HCT116 (cell line): ENCODE results near the gene SMG9. TPM values are rescaled to one million over a fixed set of nuclear protein-coding genes. Genes with fewer than 3 reads are reported as not detected.

Source experiments
- ATAC-seq: fragments of 200-7000 bp; cut with Tn5 transposase; 2 replicates; pipeline ENCODE4 v1.9.1; 2020; ENCODE audit warnings: mild to moderate bottlenecking, moderate library complexity
- BruUV-seq: library from RNA; stranded (reverse); fragments of 400-500 nt; replicated peaks from 2 replicates; lab custom pipeline; 2021; lab: Mats Ljungman, UMichigan
- CTCF ChIA-PET: fragments of 300-600 bp; sonication (Branson Sonifier 250); formaldehyde crosslinking; loops from one replicate; lab custom pipeline; 2021; ENCODE audit warnings: antibody characterized with exemption; lab: Charles Lee
- POLR2A ChIA-PET: fragments of 300-600, 350-600 bp; sonication (Branson Sonifier 250); formaldehyde crosslinking; loops from one replicate; lab custom pipeline; 2021; ENCODE audit warnings: antibody characterized with exemption; lab: Charles Lee
- RAD21 ChIA-PET, 2 experiments: fragments of 300-600 bp; sonication (Branson Sonifier 250); formaldehyde crosslinking; loops; one replicate each; lab custom pipeline; 2023; ENCODE audit warnings: low total read pairs in 2 of 2; ENCODE audit not compliant: uncharacterized antibody in 2 of 2, unreplicated experiment in 2 of 2, low non-redundant PET in 1 of 2; lab: Charles Lee
- DNase-seq: peaks from one replicate; pipeline ENCODE4 v3.0.0-alpha.2; 2010; ENCODE audit warnings: low read depth, low spot score
- H2AFZ ChIP-seq: fragments of 200-600 bp; shearing (Covaris generic), sonication (generic); 2 replicates; pipeline ENCODE4 v1.6.1; 2017; ENCODE audit warnings: low read depth, mixed run types, mixed read lengths, antibody characterized with exemption, low read length; ENCODE audit not compliant: poor library complexity, severe bottlenecking
- H3K27ac ChIP-seq: 2 replicates; pipeline ENCODE4 v1.5.1; 2012; ENCODE audit warnings: low read depth, low read length
- H3K27me3 ChIP-seq: fragments of 200-600 bp; sonication (generic); 2 replicates; pipeline ENCODE4 v1.6.1; 2016; ENCODE audit warnings: mixed run types, low read length, mixed read lengths; ENCODE audit not compliant: insufficient read depth
- H3K36me3 ChIP-seq, 2 experiments: fragments of 200-500 bp in 1 of 2; fragments of 200-600 bp in 1 of 2; sonication (Bioruptor generic) in 1 of 2; sonication (generic) in 1 of 2; 2 replicates each; pipeline versions ENCODE4 v1.5.1 to v1.6.1; 2014 to 2016; ENCODE audit warnings: low read length in 2 of 2, inconsistent platforms in 1 of 2, mixed read lengths in 1 of 2, mixed run types in 1 of 2; ENCODE audit not compliant: insufficient read depth in 2 of 2, control insufficient read depth in 1 of 2
- H3K4me1 ChIP-seq, 2 experiments: fragments of 200-600 bp in 1 of 2; sonication (generic) in 1 of 2; 2 replicates each; pipeline versions ENCODE4 v1.5.1 to v1.6.1; 2012 to 2017; ENCODE audit warnings: low read length in 2 of 2, inconsistent platforms in 1 of 2, mild to moderate bottlenecking in 1 of 2, mixed read lengths in 1 of 2, mixed run types in 1 of 2, moderate library complexity in 1 of 2; ENCODE audit not compliant: insufficient read depth in 2 of 2, control insufficient read depth in 1 of 2
- H3K4me2 ChIP-seq: fragments of 200-600 bp; sonication (generic); 2 replicates; pipeline ENCODE4 v1.6.1; 2017; ENCODE audit warnings: mixed run types, low read length, mixed read lengths
- H3K4me3 ChIP-seq, 2 experiments: fragments of 200-600 bp in 1 of 2; sonication (generic) in 1 of 2; replicated peaks in 1 of 2; 2 replicates each; pipeline ENCODE4 v1.5.1; 2011 to 2016; ENCODE audit warnings: low read length in 2 of 2, control low read depth in 1 of 2, low read depth in 1 of 2, mild to moderate bottlenecking in 1 of 2, mixed read lengths in 1 of 2, mixed run types in 1 of 2
- H3K79me2 ChIP-seq: fragments of 200-600 bp; sonication (generic); 2 replicates; pipeline ENCODE4 v1.6.1; 2017; ENCODE audit warnings: mild to moderate bottlenecking, mixed run types, low read length, moderate library complexity, mixed read lengths; ENCODE audit not compliant: insufficient read depth
- H3K9ac ChIP-seq: fragments of 200-600 bp; sonication (generic); 2 replicates; pipeline ENCODE4 v1.6.1; 2016; ENCODE audit warnings: low read length, mixed read lengths
- H3K9me2 ChIP-seq: fragments of 200-600 bp; sonication (generic), shearing (Covaris generic); 2 replicates; pipeline ENCODE4 v1.6.1; 2017; ENCODE audit warnings: mixed run types, mild to moderate bottlenecking, moderate library complexity; ENCODE audit not compliant: insufficient read depth
- H3K9me3 ChIP-seq, 2 experiments: fragments of 200-500 bp in 1 of 2; fragments of 200-600 bp in 1 of 2; sonication (Bioruptor generic) in 1 of 2; sonication (generic) in 1 of 2; 2 replicates each; pipeline ENCODE4 v1.6.1; 2014 to 2017; ENCODE audit warnings: low read length in 2 of 2, mixed read lengths in 2 of 2, inconsistent platforms in 1 of 2, low read depth in 1 of 2, mild to moderate bottlenecking in 1 of 2, mixed run types in 1 of 2, moderate library complexity in 1 of 2; ENCODE audit not compliant: control insufficient read depth in 1 of 2, insufficient read depth in 1 of 2
- H4K20me1 ChIP-seq: fragments of 200-600 bp; sonication (generic), shearing (Covaris generic); 2 replicates; pipeline ENCODE4 v1.6.1; 2017; ENCODE audit warnings: mixed run types, mild to moderate bottlenecking, moderate library complexity; ENCODE audit not compliant: insufficient read depth
- POLR2A ChIP-seq: IDR thresholded peaks from 2 replicates; pipeline ENCODE4 v1.7.0; 2011; ENCODE audit warnings: borderline replicate concordance; ENCODE audit not compliant: insufficient read depth, insufficient read length; ENCODE audit errors: extremely low read depth
- YY1 ChIP-seq: IDR thresholded peaks from 2 replicates; pipeline ENCODE4 v1.6.1; 2011; ENCODE audit warnings: low read length, low read depth, moderate library complexity, mild to moderate bottlenecking; ENCODE audit not compliant: insufficient replicate concordance; ENCODE audit errors: extremely low read depth
- ZFX ChIP-seq: fragments of 450-650 bp; IDR thresholded peaks from 2 replicates; pipeline ENCODE4 v1.6.1; 2017
- intact Hi-C: fragments of 100-400 bp; cut with micrococcal nuclease; formaldehyde crosslinking; loops from 2 replicates; pipeline ENCODE4 v1.10.0; 2022
- total RNA-seq: library from RNA; stranded (reverse); gene quantifications from one replicate; pipeline ENCODE4 v1.2.1, GENCODE V29; 2021; ENCODE audit not compliant: unreplicated experiment
- TF ChIP-seq, protein P1 (sequence below): IDR thresholded peaks from 2 replicates; pipeline ENCODE4 v1.6.1; 2012
- TF ChIP-seq, protein P2 (sequence below), 3 experiments: fragments of 200-600 bp in 1 of 3; sonication (generic) in 1 of 3; IDR thresholded peaks in 2 of 3; conservative IDR thresholded peaks in 1 of 3; 2 replicates each; pipeline ENCODE4 v1.5.1; 2012 to 2017; ENCODE audit warnings: low read depth in 2 of 3, low read length in 2 of 3, antibody characterized with exemption in 1 of 3, borderline replicate concordance in 1 of 3, control low read depth in 1 of 3, mild to moderate bottlenecking in 1 of 3, mixed read lengths in 1 of 3, mixed run types in 1 of 3, moderate library complexity in 1 of 3; ENCODE audit not compliant: insufficient read depth in 1 of 3

Gene SMG9
- total RNA-seq, 1 experiment from 2014 or later: 80.2 TPM

DNA sequence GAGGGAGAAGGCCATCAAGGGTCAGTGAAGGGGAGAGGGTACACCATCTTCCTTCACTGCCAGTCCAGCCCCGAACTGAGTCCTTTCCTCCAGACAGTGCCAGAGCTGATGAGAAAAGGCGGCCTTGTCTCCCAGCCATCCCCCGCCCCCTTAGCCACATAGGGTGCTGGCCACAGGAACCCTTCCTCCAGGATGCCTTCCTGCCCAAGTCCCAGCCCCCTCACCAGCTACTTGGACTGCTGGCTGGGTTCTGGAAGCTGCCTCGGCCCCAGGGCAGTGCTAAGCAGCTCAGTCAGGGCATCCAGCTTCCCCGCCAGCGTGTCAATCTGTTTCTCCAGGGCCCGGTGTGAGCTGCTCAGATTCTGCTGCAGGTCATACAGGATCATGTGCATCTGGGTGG is 12.6 kb upstream of the SMG9 start:
- DNase-seq (no peak), ATAC-seq (no peak)
- TF ChIP-seq YY1: no peak
- TF ChIP-seq ZFX: 0 out of 2 replicates have a peak, but pooled peaks have one; percentile 1
- ChIA-PET RAD21 (no interaction called here), POLR2A (interaction anchor here (1.1 to 5.4 kb wide), 2 partner anchors 12 to 99 kb away, joined by 3 to 60 read pairs; partner anchors contain the start of gene SMG9), CTCF (interaction anchor here (0.8 to 4.5 kb wide), 8 partner anchors 8 to 212 kb away, joined by 4 to 46 read pairs (median 8); partner anchors contain the start of genes KCNN4 and SMG9)
- H3K4me1 ChIP-seq: peaks cover 47 to 63% of the 10 kb centered on the region in 2 experiments
- no peak overlapping the region for H3K4me2 ChIP-seq
- H3K79me2 ChIP-seq: peaks cover 6% of the 10 kb centered on the region; the same call in 1 of the 2 replicates
- H3K27ac ChIP-seq: peak overlapping the region; percentile 98
- H2AFZ ChIP-seq: no peak overlapping the region
- H3K4me3 ChIP-seq: no peak overlapping the region
- H3K27me3 ChIP-seq: no peaks in the 10 kb centered on the region
- peaks cover 27 to 54% of the 10 kb centered on the region in 2 experiments for H3K36me3 ChIP-seq
- no peaks in the 10 kb centered on the region for H3K9me2 ChIP-seq
- H4K20me1 ChIP-seq: no peaks in the 10 kb centered on the region
- H3K9ac ChIP-seq: 0 out of 2 replicates have a peak overlapping the region, but pooled peaks have one; percentile 80
- intact Hi-C loops: no loop called here
- no peaks in the 10 kb centered on the region for H3K9me3 ChIP-seq
- no TSS peak for BruUV-seq

DNA sequence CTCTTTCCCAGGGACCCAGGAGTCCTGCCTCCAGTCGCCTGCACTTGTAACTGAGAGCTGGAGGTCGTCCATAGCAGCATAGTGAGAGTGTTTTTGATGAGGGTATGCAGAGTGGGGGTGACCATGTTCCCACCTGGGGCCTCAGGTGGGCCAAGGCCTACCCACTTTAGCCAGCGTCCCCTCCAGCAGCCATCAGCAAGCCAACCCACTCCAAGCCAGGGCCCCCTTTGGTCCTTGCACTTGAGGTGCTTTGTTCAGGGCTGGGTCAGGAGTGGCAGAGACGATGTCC is 11.9 kb upstream of the SMG9 start:
- DNase-seq: no peak
- Histone ChIP-seq H4K20me1 (no peaks in the 10 kb centered on the region), H3K4me1 (peaks cover 53 to 70% of the 10 kb centered on the region in 2 experiments)
- no peak for TF ChIP-seq POLR2A
- TF ChIP-seq, protein P1, sequence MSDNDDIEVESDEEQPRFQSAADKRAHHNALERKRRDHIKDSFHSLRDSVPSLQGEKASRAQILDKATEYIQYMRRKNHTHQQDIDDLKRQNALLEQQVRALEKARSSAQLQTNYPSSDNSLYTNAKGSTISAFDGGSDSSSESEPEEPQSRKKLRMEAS: no peak
- TF ChIP-seq, protein P2, sequence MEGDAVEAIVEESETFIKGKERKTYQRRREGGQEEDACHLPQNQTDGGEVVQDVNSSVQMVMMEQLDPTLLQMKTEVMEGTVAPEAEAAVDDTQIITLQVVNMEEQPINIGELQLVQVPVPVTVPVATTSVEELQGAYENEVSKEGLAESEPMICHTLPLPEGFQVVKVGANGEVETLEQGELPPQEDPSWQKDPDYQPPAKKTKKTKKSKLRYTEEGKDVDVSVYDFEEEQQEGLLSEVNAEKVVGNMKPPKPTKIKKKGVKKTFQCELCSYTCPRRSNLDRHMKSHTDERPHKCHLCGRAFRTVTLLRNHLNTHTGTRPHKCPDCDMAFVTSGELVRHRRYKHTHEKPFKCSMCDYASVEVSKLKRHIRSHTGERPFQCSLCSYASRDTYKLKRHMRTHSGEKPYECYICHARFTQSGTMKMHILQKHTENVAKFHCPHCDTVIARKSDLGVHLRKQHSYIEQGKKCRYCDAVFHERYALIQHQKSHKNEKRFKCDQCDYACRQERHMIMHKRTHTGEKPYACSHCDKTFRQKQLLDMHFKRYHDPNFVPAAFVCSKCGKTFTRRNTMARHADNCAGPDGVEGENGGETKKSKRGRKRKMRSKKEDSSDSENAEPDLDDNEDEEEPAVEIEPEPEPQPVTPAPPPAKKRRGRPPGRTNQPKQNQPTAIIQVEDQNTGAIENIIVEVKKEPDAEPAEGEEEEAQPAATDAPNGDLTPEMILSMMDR (IDR thresholded peaks at IDR 0.05 in 2 of 3, conservative IDR thresholded peaks at IDR 0.05 in 1 of 3; ENCODE audit: borderline replicate concordance in 1 of 3, insufficient read depth in 1 of 3, low read depth in 2 of 3, low read length in 2 of 3): 0 out of 6 replicates have a peak, but pooled peaks of 1 of the 3 experiments have one; percentile 23
- TF ChIP-seq, all 23 proteins: peak for 1
- ChIA-PET RAD21 (interaction anchor here (1.3 to 1.4 kb wide), 2 partner anchors 10 to 18 kb away, joined by 5 to 6 read pairs; no protein-coding TSS in a partner anchor), POLR2A (interaction anchor here (0.7 to 5.4 kb wide), 4 partner anchors 11 to 98 kb away, joined by 3 to 60 read pairs (median 9); partner anchors contain the start of gene SMG9), CTCF (interaction anchor here (0.9 to 4.5 kb wide), 11 partner anchors 10 to 212 kb away, joined by 3 to 46 read pairs (median 7); partner anchors contain the start of genes IRGQ, KCNN4, PLAUR and SMG9)
- ATAC-seq: no peak
- peak overlapping the region; percentile 80 for H3K9ac ChIP-seq
- H3K4me2 ChIP-seq: peak overlapping the region; percentile 74
- peaks cover 3% of the 10 kb centered on the region; the same call in 1 of the 2 replicates for H3K79me2 ChIP-seq
- no peaks in the 10 kb centered on the region for H3K27me3 ChIP-seq
- intact Hi-C loops: loop anchor here (1.0 kb wide), 1 partner anchor 19 kb away; no protein-coding TSS in a partner anchor
- no peaks in the 10 kb centered on the region for H3K9me2 ChIP-seq
- BruUV-seq: no TSS peak
- H3K36me3 ChIP-seq: peaks cover 23 to 48% of the 10 kb centered on the region in 2 experiments
- H3K27ac ChIP-seq: peak overlapping the region; percentile 98
- H3K4me3 ChIP-seq: no peak overlapping the region
- no peaks in the 10 kb centered on the region for H3K9me3 ChIP-seq
- H2AFZ ChIP-seq: no peak overlapping the region
